Endothelial cell (in vitro differentiated cells): Measurements from ENCODE around the gene IFI6. TPM values are rescaled to one million over a fixed set of nuclear protein-coding genes. Genes with fewer than 3 reads are reported as not detected.

Experiments used
- DNase-seq: peaks from one replicate; pipeline ENCODE4 v3.0.0; 2021; ENCODE audit warnings: low spot score
- H3K27ac Mint-ChIP-seq: one replicate; pipeline ENCODE4 v1.8.0; 2021; ENCODE audit warnings: mixed read lengths, inconsistent platforms; ENCODE audit not compliant: unreplicated experiment
- H3K27me3 Mint-ChIP-seq: one replicate; pipeline ENCODE4 v1.8.0; 2021; ENCODE audit warnings: mild to moderate bottlenecking, moderate library complexity, mixed read lengths, inconsistent platforms; ENCODE audit not compliant: unreplicated experiment
- H3K36me3 Mint-ChIP-seq: one replicate; pipeline ENCODE4 v1.8.0; 2021; ENCODE audit warnings: mild to moderate bottlenecking, low read depth, mixed read lengths, inconsistent platforms; ENCODE audit not compliant: unreplicated experiment
- H3K4me1 Mint-ChIP-seq: one replicate; pipeline ENCODE4 v1.8.0; 2021; ENCODE audit warnings: mild to moderate bottlenecking, mixed read lengths, inconsistent platforms; ENCODE audit not compliant: unreplicated experiment
- H3K4me3 Mint-ChIP-seq: one replicate; pipeline ENCODE4 v1.8.0; 2021; ENCODE audit warnings: mild to moderate bottlenecking, mixed read lengths, inconsistent platforms; ENCODE audit not compliant: unreplicated experiment
- H3K9me3 Mint-ChIP-seq: one replicate; pipeline ENCODE4 v1.8.0; 2021; ENCODE audit warnings: mixed read lengths, inconsistent platforms; ENCODE audit not compliant: unreplicated experiment
- total RNA-seq: library from RNA; stranded (reverse); fragmentation: NEBNext Ultra II Directional; extraction: Animal tissue kit (Norgen Biotek cat#: 25700); gene quantifications from one replicate; pipeline ENCODE4 v1.2.1, GENCODE V29; 2021; ENCODE audit not compliant: unreplicated experiment
- TF ChIP-seq, protein P1 (sequence below): fragments of 200-600 bp; sonication (generic); IDR thresholded peaks from one replicate; pipeline ENCODE4 v1.5.0; 2021; ENCODE audit warnings: antibody characterized with exemption; ENCODE audit not compliant: unreplicated experiment

The IFI6 gene
- total RNA-seq, 1 donor from 2014 or later, result 9.7 TPM

GRCh38 chr1:27627061-27627460, 44.9 kb downstream of the IFI6 start:
- TF ChIP-seq, protein P1, sequence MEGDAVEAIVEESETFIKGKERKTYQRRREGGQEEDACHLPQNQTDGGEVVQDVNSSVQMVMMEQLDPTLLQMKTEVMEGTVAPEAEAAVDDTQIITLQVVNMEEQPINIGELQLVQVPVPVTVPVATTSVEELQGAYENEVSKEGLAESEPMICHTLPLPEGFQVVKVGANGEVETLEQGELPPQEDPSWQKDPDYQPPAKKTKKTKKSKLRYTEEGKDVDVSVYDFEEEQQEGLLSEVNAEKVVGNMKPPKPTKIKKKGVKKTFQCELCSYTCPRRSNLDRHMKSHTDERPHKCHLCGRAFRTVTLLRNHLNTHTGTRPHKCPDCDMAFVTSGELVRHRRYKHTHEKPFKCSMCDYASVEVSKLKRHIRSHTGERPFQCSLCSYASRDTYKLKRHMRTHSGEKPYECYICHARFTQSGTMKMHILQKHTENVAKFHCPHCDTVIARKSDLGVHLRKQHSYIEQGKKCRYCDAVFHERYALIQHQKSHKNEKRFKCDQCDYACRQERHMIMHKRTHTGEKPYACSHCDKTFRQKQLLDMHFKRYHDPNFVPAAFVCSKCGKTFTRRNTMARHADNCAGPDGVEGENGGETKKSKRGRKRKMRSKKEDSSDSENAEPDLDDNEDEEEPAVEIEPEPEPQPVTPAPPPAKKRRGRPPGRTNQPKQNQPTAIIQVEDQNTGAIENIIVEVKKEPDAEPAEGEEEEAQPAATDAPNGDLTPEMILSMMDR, result no peak

DNA sequence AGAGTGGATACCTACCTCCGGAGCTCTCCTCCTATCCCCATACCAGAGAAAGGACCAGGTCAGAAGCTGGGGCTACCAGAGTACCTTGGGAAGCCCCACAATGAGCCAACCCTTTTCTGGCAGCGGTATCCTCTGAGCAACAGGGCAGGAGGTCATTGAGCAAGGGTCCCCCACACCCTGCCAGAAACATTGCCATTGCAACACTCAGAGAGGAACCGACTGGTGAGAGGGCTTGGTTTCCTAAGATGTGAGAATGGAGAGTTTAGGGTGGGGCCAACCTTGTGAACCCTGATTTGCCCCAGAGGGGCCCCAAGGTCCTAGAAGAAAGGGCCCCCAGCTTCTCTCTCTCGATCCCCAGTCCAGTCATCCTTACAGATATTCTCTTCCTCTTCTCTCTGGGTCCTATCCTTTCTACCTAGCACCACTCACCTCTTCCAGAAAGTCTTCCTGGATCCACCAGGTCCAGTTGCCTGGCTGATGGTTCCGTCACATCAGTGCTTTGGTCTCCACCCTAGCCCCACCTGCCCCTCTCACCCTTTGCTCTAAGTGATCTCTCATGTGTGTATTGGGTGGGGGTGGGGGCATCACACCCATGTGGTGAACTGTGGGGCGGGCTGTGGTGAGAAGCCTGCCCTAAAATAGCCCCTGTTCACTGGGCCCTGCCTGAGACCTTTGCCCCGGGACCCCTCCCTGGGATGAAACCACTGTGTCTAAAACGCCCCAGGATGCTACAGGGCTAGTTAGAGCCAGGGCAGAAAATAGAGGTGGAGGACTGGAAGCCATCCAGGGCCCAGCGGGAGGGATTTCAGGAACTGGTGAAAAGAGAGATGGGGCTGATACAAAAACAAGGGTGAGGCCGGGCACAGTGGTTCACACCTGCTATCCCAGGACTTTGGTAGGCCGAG, 45.7 kb downstream of the IFI6 start:
- Mint-ChIP-seq H3K27me3 (peaks cover 3% of the 10 kb centered on the region), H3K9me3 (no peaks in the 10 kb centered on the region), H3K4me1 (peaks cover 17% of the 10 kb centered on the region), H3K27ac (no peak overlapping the region), H3K36me3 (peaks cover 3% of the 10 kb centered on the region), H3K4me3 (no peak overlapping the region)
- no peak for DNase-seq
- TF ChIP-seq, protein P1, result no peak

More at GRCh38 chr1:27627061-27627460, 44.9 kb downstream of the IFI6 start:
- H3K27ac Mint-ChIP-seq, result no peak overlapping the region
- no peaks in the 10 kb centered on the region for H3K9me3 Mint-ChIP-seq
- peaks cover 25% of the 10 kb centered on the region for H3K4me1 Mint-ChIP-seq
- peaks cover 3% of the 10 kb centered on the region for H3K27me3 Mint-ChIP-seq
- H3K4me3 Mint-ChIP-seq, result no peak overlapping the region
- no peak for DNase-seq
- H3K36me3 Mint-ChIP-seq, result peaks cover 3% of the 10 kb centered on the region

DNA sequence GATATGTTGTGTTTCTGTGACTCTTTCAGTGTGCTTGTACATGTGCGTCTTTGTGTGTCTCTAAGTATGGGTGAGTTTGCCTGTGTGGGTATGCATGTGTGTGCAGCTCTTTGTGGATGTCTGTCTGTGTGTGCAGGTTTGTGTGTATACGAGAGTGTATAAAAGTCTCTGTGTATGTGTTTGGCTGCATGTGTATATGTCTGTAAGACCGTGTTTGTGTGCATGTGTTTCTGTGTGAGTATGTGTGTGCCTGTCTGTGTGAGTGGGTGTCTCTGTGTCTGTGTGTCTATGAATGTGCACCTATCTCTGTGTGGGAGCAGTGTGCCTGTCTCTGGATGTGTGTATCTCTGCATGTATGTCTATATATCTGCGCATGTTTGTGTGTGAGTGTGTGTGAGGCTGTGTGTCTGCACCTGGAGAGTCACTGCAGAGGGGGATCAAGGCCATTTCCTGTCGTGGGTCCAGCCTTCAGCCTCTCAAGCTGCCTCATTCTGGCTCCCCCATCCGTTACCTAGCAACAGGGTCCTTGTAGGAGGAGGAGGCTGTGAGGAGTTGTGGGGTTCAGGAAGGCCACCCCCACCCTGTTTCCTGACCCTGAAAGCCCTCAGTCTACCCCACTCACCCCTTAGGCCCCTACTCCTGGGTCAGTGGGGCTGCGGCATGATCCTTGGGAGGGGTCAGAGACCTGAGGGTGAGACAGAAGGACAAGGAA, 47.4 kb downstream of the IFI6 start:
- Mint-ChIP-seq H3K27ac (no peak overlapping the region), H3K27me3 (peaks cover 3% of the 10 kb centered on the region), H3K36me3 (peaks cover 3% of the 10 kb centered on the region), H3K4me3 (no peak overlapping the region), H3K4me1 (peaks cover 10% of the 10 kb centered on the region), H3K9me3 (no peaks in the 10 kb centered on the region)
- TF ChIP-seq, protein P1, result no peak
- DNase-seq, result no peak

DNA sequence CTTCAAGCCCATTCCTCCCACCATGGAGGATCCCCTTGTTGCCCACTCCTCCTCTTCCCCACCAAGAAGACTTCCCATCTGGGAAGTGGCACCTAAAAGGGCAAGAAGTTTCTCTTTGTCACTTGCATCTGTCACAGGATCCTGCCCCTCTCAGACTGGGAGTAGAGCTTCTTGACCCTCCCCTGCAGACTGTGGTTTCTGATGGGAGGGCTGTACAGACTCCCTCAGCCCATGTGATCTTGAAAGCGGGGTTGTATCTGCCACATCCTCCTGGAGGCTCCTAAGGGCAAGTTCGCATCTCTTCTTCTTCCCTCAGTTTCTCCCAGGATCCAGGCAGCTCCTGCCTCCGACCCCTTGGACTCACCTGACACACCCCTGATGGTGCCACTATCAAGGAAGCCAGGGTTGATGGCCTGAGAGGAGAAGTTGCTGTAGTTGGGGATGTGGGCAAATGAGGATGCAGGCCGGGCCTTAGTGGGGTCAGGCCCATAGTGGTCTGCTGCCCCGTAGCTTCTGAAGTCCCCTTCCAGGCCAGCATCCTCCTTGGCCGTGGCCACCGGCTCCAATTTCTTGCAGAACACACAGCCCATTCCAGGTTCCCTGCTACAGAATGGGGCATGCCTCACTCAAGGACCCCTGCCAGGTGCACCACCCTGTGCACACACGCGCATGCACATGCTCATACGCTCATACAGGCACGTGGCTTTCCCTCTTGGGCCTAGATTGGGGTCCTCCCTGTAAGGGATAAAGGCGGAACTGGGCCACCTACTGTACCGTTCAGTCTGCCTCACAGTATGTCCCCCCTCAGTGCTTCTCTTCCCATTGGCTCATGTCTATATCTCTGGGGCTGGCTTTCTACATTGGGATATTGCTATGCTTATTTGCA, 48.4 kb downstream of the IFI6 start:
- no peak for DNase-seq
- peaks cover 4% of the 10 kb centered on the region for H3K4me1 Mint-ChIP-seq
- peaks cover 3% of the 10 kb centered on the region for H3K36me3 Mint-ChIP-seq
- H3K4me3 Mint-ChIP-seq, result no peak overlapping the region
- TF ChIP-seq, protein P1, result no peak
- no peak overlapping the region for H3K27ac Mint-ChIP-seq
- H3K27me3 Mint-ChIP-seq, result peaks cover 5% of the 10 kb centered on the region
- no peaks in the 10 kb centered on the region for H3K9me3 Mint-ChIP-seq
